Measurements from ENCODE around the gene CCR5AS.

Gene CCR5AS

GRCh38 chr3:46359733-46360493, 47.0 kb downstream of the CCR5AS start:
- WGBS, 2 donors: 57 to 77% methylated on average over 11 of the region's 11 CpGs
- intact Hi-C loops (cut with DNase I): no loop called here
- H3K27me3 ChIP-seq: no peaks in the 10 kb centered on the region
- H3K4me1 ChIP-seq: no peaks in the 10 kb centered on the region
- no peaks in the 10 kb centered on the region for H3K36me3 ChIP-seq
- H3K4me3 ChIP-seq: no peak overlapping the region
- no peaks in the 10 kb centered on the region for H3K9me3 ChIP-seq
- TF ChIP-seq, protein P1, sequence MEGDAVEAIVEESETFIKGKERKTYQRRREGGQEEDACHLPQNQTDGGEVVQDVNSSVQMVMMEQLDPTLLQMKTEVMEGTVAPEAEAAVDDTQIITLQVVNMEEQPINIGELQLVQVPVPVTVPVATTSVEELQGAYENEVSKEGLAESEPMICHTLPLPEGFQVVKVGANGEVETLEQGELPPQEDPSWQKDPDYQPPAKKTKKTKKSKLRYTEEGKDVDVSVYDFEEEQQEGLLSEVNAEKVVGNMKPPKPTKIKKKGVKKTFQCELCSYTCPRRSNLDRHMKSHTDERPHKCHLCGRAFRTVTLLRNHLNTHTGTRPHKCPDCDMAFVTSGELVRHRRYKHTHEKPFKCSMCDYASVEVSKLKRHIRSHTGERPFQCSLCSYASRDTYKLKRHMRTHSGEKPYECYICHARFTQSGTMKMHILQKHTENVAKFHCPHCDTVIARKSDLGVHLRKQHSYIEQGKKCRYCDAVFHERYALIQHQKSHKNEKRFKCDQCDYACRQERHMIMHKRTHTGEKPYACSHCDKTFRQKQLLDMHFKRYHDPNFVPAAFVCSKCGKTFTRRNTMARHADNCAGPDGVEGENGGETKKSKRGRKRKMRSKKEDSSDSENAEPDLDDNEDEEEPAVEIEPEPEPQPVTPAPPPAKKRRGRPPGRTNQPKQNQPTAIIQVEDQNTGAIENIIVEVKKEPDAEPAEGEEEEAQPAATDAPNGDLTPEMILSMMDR (IDR thresholded peaks at IDR 0.05): no peak
- TF ChIP-seq POLR2AphosphoS5 (IDR thresholded peaks at IDR 0.05) (peak in 1 of 4 donors; percentile 37), EP300 (IDR thresholded peaks at IDR 0.05) (no peak)
- no peak for DNase-seq
- peak overlapping the region in 3 of 4 donors; percentile 35 to 60 (median 49) for H3K27ac ChIP-seq

GRCh38 chr3:46358466-46358865, 48.4 kb downstream of the CCR5AS start:
- Histone ChIP-seq H3K4me1 (no peaks in the 10 kb centered on the region), H3K27ac (no peak overlapping the region), H3K4me3 (no peak overlapping the region), H3K36me3 (no peaks in the 10 kb centered on the region), H3K9me3 (no peaks in the 10 kb centered on the region), H3K27me3 (no peaks in the 10 kb centered on the region)
- 52 to 77% methylated on average over 6 of the region's 6 CpGs for WGBS, 2 donors
- TF ChIP-seq, protein P1 (IDR thresholded peaks at IDR 0.05): no peak
- no peak for TF ChIP-seq POLR2A (IDR thresholded peaks at IDR 0.05)
- TF ChIP-seq POLR2AphosphoS5 (IDR thresholded peaks at IDR 0.05): no peak
- TF ChIP-seq EP300 (IDR thresholded peaks at IDR 0.05): no peak
- DNase-seq: no peak
- intact Hi-C loops (cut with DNase I): no loop called here

- peaks cover 0 to 3% (median 0%) of the 10 kb centered on the region in 3 donors for H3K27me3 ChIP-seq
- H3K4me1 ChIP-seq: no peaks in the 10 kb centered on the region
- no peak for DNase-seq
- no peak for TF ChIP-seq POLR2AphosphoS5 (IDR thresholded peaks at IDR 0.05)
- TF ChIP-seq, protein P1 (IDR thresholded peaks at IDR 0.05): no peak
- no peak for TF ChIP-seq POLR2A (IDR thresholded peaks at IDR 0.05)
- intact Hi-C loops (cut with DNase I): no loop called here
- H3K9me3 ChIP-seq: no peaks in the 10 kb centered on the region
- H3K36me3 ChIP-seq: no peaks in the 10 kb centered on the region
- H3K4me3 ChIP-seq: no peak overlapping the region
- WGBS, 2 donors: 54 to 82% methylated on average over 4 of the region's 4 CpGs
- no peak overlapping the region for H3K27ac ChIP-seq
Observed at GRCh38 chr3:46356909-46357308, 50.0 kb downstream of the CCR5AS start.

- TF ChIP-seq, protein P1 (IDR thresholded peaks at IDR 0.05): no peak
- TF ChIP-seq POLR2A (IDR thresholded peaks at IDR 0.05): no peak
- no peak for DNase-seq
- H3K36me3 ChIP-seq: no peaks in the 10 kb centered on the region
- H3K9me3 ChIP-seq: no peaks in the 10 kb centered on the region
- H3K27ac ChIP-seq: no peak overlapping the region
- no peak overlapping the region for H3K4me3 ChIP-seq
- intact Hi-C loops (cut with DNase I): no loop called here
- no peaks in the 10 kb centered on the region for H3K4me1 ChIP-seq
- peaks cover 0 to 6% (median 0%) of the 10 kb centered on the region in 3 donors for H3K27me3 ChIP-seq
- WGBS, 2 donors: 66 to 71% methylated on average over 3 of the region's 3 CpGs
Observed at GRCh38 chr3:46356276-46356675, 50.6 kb downstream of the CCR5AS start.

- Histone ChIP-seq H3K27ac (no peak overlapping the region), H3K36me3 (no peaks in the 10 kb centered on the region), H3K4me3 (no peak overlapping the region), H3K27me3 (peaks cover 0 to 6% (median 0%) of the 10 kb centered on the region in 3 donors), H3K9me3 (no peaks in the 10 kb centered on the region), H3K4me1 (no peaks in the 10 kb centered on the region)
- no peak for DNase-seq
- intact Hi-C loops (cut with DNase I): no loop called here
- TF ChIP-seq POLR2A (IDR thresholded peaks at IDR 0.05) (no peak), EP300 (IDR thresholded peaks at IDR 0.05) (no peak), POLR2AphosphoS5 (IDR thresholded peaks at IDR 0.05) (no peak)
- TF ChIP-seq, protein P1 (IDR thresholded peaks at IDR 0.05): no peak
Observed at GRCh38 chr3:46354984-46355383, 51.9 kb downstream of the CCR5AS start.
